ENCODE results near the gene RPL7L1.
"Not testable (repeated sequence)": the region's sequence is repeated elsewhere in the genome, so short reads cannot be mapped to it uniquely, and the experiment has no call there.

Gene RPL7L1

DNA sequence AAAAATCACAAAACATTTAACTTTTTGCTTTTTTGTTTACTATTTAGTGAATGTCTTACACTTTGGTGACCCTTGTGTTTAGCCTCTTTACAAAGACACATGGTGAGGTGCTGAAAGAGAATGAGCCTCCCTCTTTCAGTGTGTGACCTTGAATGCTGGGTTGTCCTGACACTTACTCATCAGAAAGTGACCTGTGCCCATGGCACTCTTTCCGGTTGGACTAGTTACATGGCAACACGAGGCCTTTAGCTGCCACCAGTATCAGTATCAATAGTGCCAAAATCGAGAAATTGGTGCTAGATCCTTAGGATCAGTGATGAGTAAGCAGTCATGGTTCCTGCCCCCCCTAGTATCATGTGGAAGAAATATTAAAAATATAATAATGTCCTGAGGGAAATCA lies 1.7 kb upstream of the RPL7L1 start:
- DNase-seq (ENCODE audit: low spot score), result no peak
- TF ChIP-seq CTCF (IDR thresholded peaks at IDR 0.05; ENCODE audit: extremely low read depth, missing control alignments), result no peak

DNA sequence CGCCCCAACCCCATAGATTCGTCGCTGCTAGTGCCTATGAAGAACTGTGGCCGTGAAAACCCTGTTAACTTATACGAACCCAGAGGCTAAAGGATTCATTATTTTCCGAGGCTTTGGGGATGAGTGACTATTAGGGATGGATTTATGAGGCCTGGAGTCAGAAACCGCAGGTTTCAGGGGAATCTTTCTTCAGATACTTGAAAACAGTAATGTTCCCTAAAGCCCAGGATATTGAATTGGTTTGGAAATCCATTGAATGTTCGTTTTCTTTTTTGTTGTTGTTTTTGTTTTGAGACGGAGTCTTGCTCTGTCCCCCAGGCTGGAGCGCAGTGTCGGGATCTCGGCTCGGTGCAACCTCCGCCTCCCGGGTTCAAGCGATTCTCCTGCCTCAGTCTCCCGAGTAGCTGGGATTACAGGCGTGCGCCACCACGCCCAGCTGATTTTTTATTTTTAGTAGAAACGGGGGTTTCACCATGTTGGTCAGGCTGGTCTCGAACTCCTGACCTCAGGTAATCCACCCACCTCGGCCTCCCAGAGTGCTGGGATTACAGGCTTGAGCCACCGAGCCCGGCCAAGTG lies 913 bp downstream of the RPL7L1 start:
- not testable (repeated sequence) for DNase-seq (ENCODE audit: low spot score)

DNA sequence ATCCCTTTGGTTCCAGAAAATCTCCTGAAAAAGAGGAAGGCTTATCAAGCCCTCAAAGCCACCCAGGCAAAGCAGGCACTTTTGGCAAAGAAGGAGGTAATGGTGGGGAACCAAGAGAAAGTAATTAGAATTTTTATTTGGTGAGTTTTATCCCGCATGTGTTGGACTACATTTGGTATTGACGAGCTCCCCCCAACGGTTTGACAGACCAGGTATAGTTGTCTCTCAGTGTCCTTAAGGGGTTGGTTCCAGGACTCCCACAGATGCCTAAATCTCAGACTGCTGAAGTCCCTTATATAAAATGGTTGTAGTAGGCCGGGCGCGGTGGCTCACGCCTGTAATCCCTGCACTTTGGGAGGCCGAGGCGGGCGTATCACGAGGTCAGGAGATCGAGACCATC lies 1.5 kb downstream of the RPL7L1 start:
- DNase-seq (ENCODE audit: low spot score), result not testable (repeated sequence)

GRCh38 chr6:42885702-42886101 lies 6.3 kb downstream of the RPL7L1 start:
- DNase-seq (ENCODE audit: low spot score), result no peak
- TF ChIP-seq CTCF (IDR thresholded peaks at IDR 0.05; ENCODE audit: extremely low read depth, missing control alignments), result no peak

DNA sequence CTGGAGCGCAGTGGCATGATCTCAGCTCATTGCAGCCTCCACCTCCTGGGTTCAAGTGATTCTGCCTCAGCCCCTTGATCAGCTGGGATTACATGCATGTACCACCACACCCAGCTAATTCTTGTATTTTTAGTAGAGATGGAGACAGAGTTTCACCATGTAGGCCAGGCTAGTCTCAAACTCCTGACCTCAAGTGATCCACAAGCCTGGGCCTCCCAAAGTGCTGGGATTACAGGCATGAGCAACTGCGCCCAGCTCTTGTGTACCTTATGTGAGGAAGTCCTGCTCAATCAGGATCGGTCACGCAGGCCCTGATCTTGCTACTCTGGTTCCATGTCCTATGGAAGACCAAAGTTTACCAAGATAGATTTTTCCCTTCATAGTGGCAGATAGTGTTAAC lies 8.8 kb downstream of the RPL7L1 start:
- not testable (repeated sequence) for DNase-seq (ENCODE audit: low spot score)

DNA sequence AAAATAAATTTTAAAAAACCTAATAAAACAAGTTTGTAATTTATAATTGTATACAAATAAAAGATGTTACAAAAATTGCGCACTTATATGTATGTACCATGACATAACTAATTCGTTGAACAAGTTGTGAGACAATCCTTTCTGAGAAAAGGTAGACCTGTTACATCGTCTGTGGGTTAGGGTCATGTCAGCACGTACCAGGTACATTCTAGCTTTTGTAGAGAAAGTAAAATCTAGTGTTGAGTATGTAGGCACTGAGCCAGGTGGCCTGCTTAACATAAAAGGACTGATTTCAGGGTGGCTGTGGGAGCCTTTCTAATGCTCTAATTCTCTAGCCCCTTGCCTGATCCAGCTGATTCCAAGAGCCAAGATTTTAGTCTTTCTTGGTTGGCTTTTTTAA lies 10.4 kb downstream of the RPL7L1 start:
- DNase-seq (ENCODE audit: low spot score), result no peak
- TF ChIP-seq CTCF (IDR thresholded peaks at IDR 0.05; ENCODE audit: extremely low read depth, missing control alignments), result no peak

- TF ChIP-seq CTCF (IDR thresholded peaks at IDR 0.05; ENCODE audit: extremely low read depth, missing control alignments), result no peak
Observed at GRCh38 chr6:42890311-42891198, 11.1 kb downstream of the RPL7L1 start.

DNA sequence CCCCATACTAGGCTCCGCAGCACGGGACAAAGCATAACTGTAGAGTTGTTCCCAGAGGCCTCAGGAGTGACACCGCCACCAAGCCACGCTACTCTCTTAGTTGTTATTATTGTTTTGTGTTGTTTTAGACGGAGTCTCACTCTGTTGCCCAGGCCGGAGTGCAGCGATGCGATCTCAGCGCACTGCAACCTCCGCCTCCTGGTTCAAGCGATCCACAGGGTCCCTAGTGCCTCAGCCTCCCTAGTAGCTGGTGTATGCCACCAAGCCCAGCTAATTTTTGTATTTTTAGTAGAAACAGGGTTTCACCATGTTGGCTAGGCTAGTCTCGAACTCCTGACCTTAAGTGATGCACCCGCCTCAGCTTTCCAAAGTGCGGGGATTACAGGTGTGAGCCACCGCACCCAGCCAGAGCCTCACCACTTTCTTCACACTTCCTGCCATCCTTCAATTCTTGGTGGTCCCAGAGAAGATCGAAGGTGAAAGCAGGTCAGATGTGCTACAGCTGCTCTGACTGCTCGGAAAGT lies 11.8 kb downstream of the RPL7L1 start:
- no peak for DNase-seq (ENCODE audit: low spot score)
- no peak for TF ChIP-seq CTCF (IDR thresholded peaks at IDR 0.05; ENCODE audit: extremely low read depth, missing control alignments)

More at GRCh38 chr6:42890311-42891198, 11.1 kb downstream of the RPL7L1 start:
- DNase-seq (ENCODE audit: low spot score), result peak; percentile 92

DNA sequence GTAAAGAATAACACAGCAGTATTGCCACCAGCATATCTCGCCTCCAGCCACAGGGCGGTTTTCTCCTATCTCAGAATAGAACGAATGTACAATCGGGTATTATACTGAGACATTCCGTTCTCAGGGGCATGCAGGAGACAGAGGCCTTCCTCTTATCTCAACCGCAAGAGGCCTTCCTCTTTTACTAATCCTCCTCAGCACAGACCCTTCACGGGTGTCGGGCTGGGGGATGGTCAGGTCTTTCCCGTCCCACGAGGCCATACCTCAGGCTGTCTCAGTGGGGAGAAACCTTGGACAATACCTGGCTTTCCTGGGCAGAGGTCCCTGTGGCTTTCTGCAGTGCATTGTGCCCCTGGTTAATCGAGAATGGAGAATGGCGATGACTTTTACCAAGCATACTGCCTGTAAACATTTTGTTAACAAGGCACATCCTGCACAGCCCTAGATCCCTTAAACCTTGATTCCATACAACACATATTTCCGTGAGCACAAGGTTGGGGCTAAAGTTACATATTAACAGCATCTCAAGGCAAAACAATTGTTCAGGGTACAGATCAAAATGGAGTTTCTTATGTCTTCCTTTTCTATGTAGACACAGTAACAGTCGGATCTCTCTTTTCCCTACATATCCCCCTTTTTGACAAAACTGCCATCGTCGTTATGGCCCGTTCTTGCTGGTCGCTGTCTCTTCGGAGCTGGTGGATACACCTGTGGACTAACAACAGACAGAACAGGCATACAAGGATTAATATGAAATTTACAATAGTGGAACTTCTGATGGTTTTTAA lies 14.8 kb downstream of the RPL7L1 start:
- not testable (repeated sequence) for DNase-seq (ENCODE audit: low spot score)

All from GM20000 (cell line).